Aorta (tissue), 5 donors: ENCODE measurements around the gene PNLDC1. TPM values are rescaled to one million over a fixed set of nuclear protein-coding genes. Genes with fewer than 3 reads are reported as not detected.
"Not testable (repeated sequence)": the region's sequence is repeated elsewhere in the genome, so short reads cannot be mapped to it uniquely, and the experiment has no call there.

Experiments
- ATAC-seq: fragments of 200-7000 bp; cut with Tn5 transposase; one replicate; pipeline ENCODE4 v1.9.1; 2022; ENCODE audit warnings: moderate library complexity; ENCODE audit not compliant: low FRiP score
- DNase-seq, 2 donors: peaks; one replicate each; pipeline ENCODE4 v3.0.0-alpha.2; 2020
- H3K27ac ChIP-seq, 2 donors: one replicate each; pipeline ENCODE4 v1.5.1; 2013; ENCODE audit warnings: low read length in 2 of 2, mild to moderate bottlenecking in 2 of 2, moderate library complexity in 2 of 2, control low read depth in 1 of 2, inconsistent platforms in 1 of 2, low read depth in 1 of 2
- H3K27me3 ChIP-seq, 2 donors: one replicate each; pipeline ENCODE4 v1.6.1; 2013; ENCODE audit warnings: control low read depth in 1 of 2, low read length in 1 of 2, mild to moderate bottlenecking in 1 of 2, moderate library complexity in 1 of 2; ENCODE audit not compliant: insufficient read depth in 2 of 2, control insufficient read depth in 1 of 2
- H3K36me3 ChIP-seq, 2 donors: one replicate each; pipeline ENCODE4 v1.6.1; 2013; ENCODE audit warnings: control low read depth in 1 of 2, low read length in 1 of 2, mild to moderate bottlenecking in 1 of 2; ENCODE audit not compliant: insufficient read depth in 2 of 2, control insufficient read depth in 1 of 2
- H3K4me1 ChIP-seq, 2 donors: one replicate each; pipeline ENCODE4 v1.6.1; 2013; ENCODE audit warnings: low read length in 2 of 2, control low read depth in 1 of 2, mild to moderate bottlenecking in 1 of 2, moderate library complexity in 1 of 2; ENCODE audit not compliant: insufficient read depth in 2 of 2, control insufficient read depth in 1 of 2
- H3K4me3 ChIP-seq, 2 donors: one replicate each; pipeline ENCODE4 v1.5.1; 2013; ENCODE audit warnings: low read length in 2 of 2, control low read depth in 1 of 2, mild to moderate bottlenecking in 1 of 2
- H3K9me3 ChIP-seq: one replicate; pipeline ENCODE4 v1.6.1; 2013; ENCODE audit warnings: mild to moderate bottlenecking, low read length; ENCODE audit not compliant: control insufficient read depth
- WGBS, 2 donors: extraction: QIAGEN DNeasy Blood & Tissue Kit; methylation state at CpG; one replicate each; pipeline ENCODE4 v1.1.7; 2013; 5-methylcytosine and 5-hydroxymethylcytosine counted together
- intact Hi-C, 2 donors: fragments of 100-400 bp; cut with DNase I; formaldehyde crosslinking; loops; one replicate each; pipeline versions ENCODE4 v1.14.2 to v1.15.0; 2022
- polyA plus RNA-seq, 2 donors: library from polyadenylated mRNA; stranded (reverse); fragments of 200-250 nt; gene quantifications; one replicate each; pipeline ENCODE4 v1.2.3, GENCODE V29; 2013
- total RNA-seq, 2 donors: library from RNA; stranded (reverse); fragmentation: NEBNext Ultra II Directional; extraction: Animal tissue kit (Norgen Biotek cat#: 25700); gene quantifications; one replicate each; pipeline ENCODE4 v1.2.1, GENCODE V29; 2021
- donor health status: healthy with polysubstance abuse.
- donor health status: Bipolar disorder and iron deficiency.
- donor health status: DM: no; HTN: no; CAD: no.
- donor health status: DM: no; HTN: no; CAD: no.
- donor health status: DM: yes; HTN: yes; CAD: no.

Gene PNLDC1
- total and polyA plus RNA-seq, 4 donors, result 0.26 to 0.46 (median 0.38) TPM; not detected in 1

DNA sequence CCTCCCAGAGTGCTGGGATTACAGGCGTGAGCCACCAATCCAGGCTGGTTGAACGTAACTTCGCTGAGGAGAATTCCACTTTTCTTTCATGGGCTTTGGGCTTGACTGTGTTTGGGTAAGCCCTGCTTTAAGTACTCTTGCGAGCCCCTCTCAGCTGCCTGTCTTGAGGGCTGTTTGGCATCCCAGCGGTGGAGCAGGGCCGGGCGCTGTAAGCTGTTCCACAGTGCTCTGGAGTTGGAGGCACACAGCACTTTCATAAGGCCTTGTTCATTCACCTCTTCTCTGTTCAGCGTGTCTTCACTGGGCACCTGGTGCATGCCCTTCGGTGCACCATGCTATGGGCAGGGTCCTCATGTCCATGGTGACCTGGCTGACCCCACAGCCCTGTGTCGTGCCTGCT lies 21.6 kb downstream of the PNLDC1 start:
- ATAC-seq (no peak), DNase-seq (no peak)
- WGBS, 2 donors, result 90 to 94% methylated on average over 10 of the region's 10 CpGs
- H3K9me3 ChIP-seq, result no peaks in the 10 kb centered on the region
- no peak overlapping the region for H3K4me3 ChIP-seq
- H3K27ac ChIP-seq, result no peak overlapping the region
- no peaks in the 10 kb centered on the region for H3K4me1 ChIP-seq
- no peaks in the 10 kb centered on the region for H3K27me3 ChIP-seq
- no peaks in the 10 kb centered on the region for H3K36me3 ChIP-seq
- intact Hi-C loops, result no loop called here

GRCh38 chr6:159823953-159824352 lies 23.9 kb downstream of the PNLDC1 start:
- no peaks in the 10 kb centered on the region for H3K27me3 ChIP-seq
- H3K4me3 ChIP-seq, result no peak overlapping the region
- H3K36me3 ChIP-seq, result no peaks in the 10 kb centered on the region
- intact Hi-C loops, result no loop called here
- H3K9me3 ChIP-seq, result no peaks in the 10 kb centered on the region
- no peaks in the 10 kb centered on the region for H3K4me1 ChIP-seq
- WGBS, 2 donors, result 97 to 98% methylated on average over 3 of the region's 3 CpGs
- no peak overlapping the region for H3K27ac ChIP-seq
- ATAC-seq (no peak), DNase-seq (no peak)

DNA sequence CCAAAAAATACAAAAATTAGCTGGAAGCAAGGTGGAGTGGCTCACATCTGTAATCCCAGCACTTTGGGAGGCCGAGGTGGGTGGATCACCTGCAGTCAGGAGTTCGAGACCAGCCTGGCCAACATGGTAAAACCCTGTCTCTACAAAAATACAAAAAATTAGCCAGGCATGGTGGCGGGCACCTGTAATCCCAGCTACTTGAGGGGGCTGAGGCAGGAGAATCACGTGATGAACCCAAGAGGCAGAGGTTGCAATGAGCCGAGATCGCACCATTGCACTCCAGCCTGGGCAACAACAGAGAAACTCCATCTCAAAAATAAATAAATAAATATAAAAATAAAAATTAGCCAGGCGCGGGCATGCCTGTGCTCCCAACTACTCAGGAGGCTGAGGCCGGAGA lies 24.6 kb downstream of the PNLDC1 start:
- DNase-seq, H3K4me3 ChIP-seq, H3K36me3 ChIP-seq, H3K27me3 ChIP-seq, H3K27ac ChIP-seq, H3K4me1 ChIP-seq, ATAC-seq, intact Hi-C loops, H3K9me3 ChIP-seq: not testable (repeated sequence)
- WGBS, 2 donors, result 96% methylated on average over 9 of the region's 9 CpGs

- Histone ChIP-seq H3K36me3 (no peaks in the 10 kb centered on the region), H3K9me3 (no peaks in the 10 kb centered on the region), H3K27ac (no peak overlapping the region), H3K4me1 (no peaks in the 10 kb centered on the region), H3K27me3 (no peaks in the 10 kb centered on the region), H3K4me3 (no peak overlapping the region)
- DNase-seq (no peak), ATAC-seq (no peak)
- WGBS, 2 donors, result 94 to 97% methylated on average over 13 of the region's 13 CpGs
- intact Hi-C loops, result no loop called here
These were observed 25.9 kb downstream of the PNLDC1 start for GRCh38 chr6:159826004-159826403.

GRCh38 chr6:159826968-159827647 lies 27.0 kb downstream of the PNLDC1 start:
- H3K27me3 ChIP-seq, result no peaks in the 10 kb centered on the region
- no peak overlapping the region for H3K27ac ChIP-seq
- intact Hi-C loops, result no loop called here
- ATAC-seq (no peak), DNase-seq (no peak)
- H3K4me1 ChIP-seq, result no peaks in the 10 kb centered on the region
- H3K9me3 ChIP-seq, result no peaks in the 10 kb centered on the region
- H3K4me3 ChIP-seq, result no peak overlapping the region
- no peaks in the 10 kb centered on the region for H3K36me3 ChIP-seq
- WGBS, 2 donors, result 92 to 94% methylated on average over 16 of the region's 16 CpGs

DNA sequence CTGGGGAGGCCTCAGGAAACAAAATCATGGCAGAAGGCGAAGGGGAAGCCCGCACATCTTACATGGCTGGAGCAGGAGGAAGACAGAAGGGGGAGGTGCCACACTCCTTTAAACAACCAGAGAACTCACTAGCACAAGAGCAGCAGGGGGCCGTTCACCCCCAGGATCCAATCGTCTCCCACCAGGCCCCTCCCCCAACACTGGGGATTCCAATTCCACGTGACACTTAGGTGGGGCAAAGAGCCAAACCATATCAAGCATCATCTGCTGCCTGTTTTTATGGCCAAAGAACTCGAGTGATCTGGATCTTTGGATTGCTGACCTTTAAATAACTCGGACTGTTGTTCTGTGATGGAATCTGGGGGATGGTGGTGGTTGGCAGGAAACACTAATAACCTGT lies 28.0 kb downstream of the PNLDC1 start:
- 60 to 63% methylated on average over 7 of the region's 7 CpGs for WGBS, 2 donors
- Histone ChIP-seq H3K4me3 (no peak overlapping the region), H3K27me3 (no peaks in the 10 kb centered on the region), H3K9me3 (no peaks in the 10 kb centered on the region), H3K27ac (no peak overlapping the region), H3K4me1 (no peaks in the 10 kb centered on the region), H3K36me3 (no peaks in the 10 kb centered on the region)
- intact Hi-C loops, result no loop called here
- no peak for ATAC-seq
- DNase-seq, result no peak

DNA sequence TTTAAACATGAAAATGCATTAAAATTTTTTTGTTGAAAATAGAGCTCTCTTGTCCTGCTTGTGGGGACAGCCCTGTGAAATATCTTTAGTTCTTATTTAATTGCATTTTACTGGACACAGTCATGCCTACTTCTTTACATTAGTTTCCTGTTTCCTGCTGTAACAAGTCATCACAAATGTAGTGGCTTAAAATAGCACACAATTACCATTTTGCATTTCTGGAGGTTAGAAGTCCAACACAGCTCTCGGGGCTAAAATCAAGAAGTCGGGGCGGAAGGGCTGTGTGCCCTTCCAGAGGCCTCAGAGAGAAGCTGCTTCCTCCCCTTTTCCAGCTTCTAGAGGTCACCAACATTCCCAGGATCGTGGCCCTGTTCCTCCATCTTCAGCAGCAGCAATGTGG lies 29.4 kb downstream of the PNLDC1 start:
- 93 to 95% methylated on average over 4 of the region's 4 CpGs for WGBS, 2 donors
- intact Hi-C loops, result no loop called here
- no peak overlapping the region for H3K27ac ChIP-seq

DNA sequence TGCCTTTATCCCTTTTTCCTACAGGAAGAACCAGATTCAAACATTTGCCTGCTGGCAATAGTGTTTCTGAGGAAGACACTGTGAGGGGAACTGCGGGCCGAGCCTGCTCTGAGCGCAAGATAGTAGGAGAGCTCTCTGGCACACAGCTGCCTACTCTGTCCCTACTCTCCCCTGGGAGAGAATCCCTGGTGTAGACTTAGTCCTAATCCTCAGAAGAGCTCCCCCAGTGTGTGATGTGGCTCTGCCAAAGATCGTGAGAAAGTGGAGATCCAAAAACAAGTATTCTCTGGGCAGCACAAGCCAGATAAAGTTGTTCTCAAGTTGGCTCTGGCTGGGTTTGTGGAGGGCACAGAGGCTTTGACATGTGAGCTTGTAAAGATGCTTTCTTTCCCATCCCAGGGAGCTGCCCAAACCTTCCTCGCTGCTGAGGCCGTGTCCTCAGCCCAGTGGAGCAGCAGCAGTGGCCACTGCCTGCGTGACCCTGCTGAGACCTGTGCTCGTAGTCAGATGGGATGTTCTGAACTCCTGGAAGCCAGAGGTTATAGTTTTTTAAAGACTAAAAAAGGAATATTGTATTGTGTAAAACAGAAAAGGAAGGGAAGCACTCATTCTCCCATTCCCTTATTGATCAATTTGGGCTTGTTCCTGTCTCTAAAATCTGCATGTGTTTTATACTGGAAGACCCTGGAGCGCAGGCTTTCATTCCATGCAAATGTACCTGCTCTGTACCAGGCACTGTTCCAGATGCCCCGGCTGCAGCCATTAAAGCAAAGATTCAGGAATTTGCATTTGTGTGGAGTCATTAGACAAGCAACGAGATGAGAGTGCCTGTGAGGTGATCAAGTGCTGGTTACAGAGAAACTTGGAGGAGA lies 30.7 kb downstream of the PNLDC1 start:
- ATAC-seq (no peak), DNase-seq (no peak)
- intact Hi-C loops, result loop anchor here in 1 of 2 donors (5.0 kb wide), 1 partner anchor 38 kb away; the partner anchor contains the start of gene MRPL18
- H3K9me3 ChIP-seq, result no peaks in the 10 kb centered on the region
- H3K27me3 ChIP-seq, result no peaks in the 10 kb centered on the region
- peaks cover 0 to 4% of the 10 kb centered on the region in 2 donors for H3K4me1 ChIP-seq
- no peak overlapping the region for H3K27ac ChIP-seq
- no peak overlapping the region for H3K4me3 ChIP-seq
- WGBS, 2 donors, result 42 to 64% methylated on average over 11 of the region's 11 CpGs
- no peaks in the 10 kb centered on the region for H3K36me3 ChIP-seq

More for the DNA sequence above, 29.4 kb downstream of the PNLDC1 start:
- H3K4me3 ChIP-seq, result no peak overlapping the region
- H3K4me1 ChIP-seq, result no peaks in the 10 kb centered on the region
- no peaks in the 10 kb centered on the region for H3K9me3 ChIP-seq
- ATAC-seq (no peak), DNase-seq (no peak)
- H3K27me3 ChIP-seq, result no peaks in the 10 kb centered on the region
- no peaks in the 10 kb centered on the region for H3K36me3 ChIP-seq

- ATAC-seq, result no peak
- H3K27ac ChIP-seq, result no peak overlapping the region
- peaks cover 0 to 4% of the 10 kb centered on the region in 2 donors for H3K4me1 ChIP-seq
- DNase-seq, result no peak
- no peak overlapping the region for H3K4me3 ChIP-seq
- 89 to 92% methylated on average over 4 of the region's 4 CpGs for WGBS, 2 donors
- H3K9me3 ChIP-seq, result no peaks in the 10 kb centered on the region
- H3K36me3 ChIP-seq, result no peaks in the 10 kb centered on the region
- intact Hi-C loops, result loop anchor here in 1 of 2 donors (5.0 kb wide), 1 partner anchor 39 kb away; the partner anchor contains the start of gene MRPL18
- no peaks in the 10 kb centered on the region for H3K27me3 ChIP-seq
These were observed 31.2 kb downstream of the PNLDC1 start for GRCh38 chr6:159831373-159831679.
